Activated naive CD8-positive, alpha-beta T cell treated with anti-CD3 and anti-CD28 coated beads, Interleukin-2, amount 10 ng/mL, durations not matched to agents 7 days and 5 days (primary cell): ENCODE measurements around the gene DENND5B. TPM values are rescaled to one million over a fixed set of nuclear protein-coding genes. Genes with fewer than 3 reads are reported as not detected.

Source experiments
- ATAC-seq: fragments of 150-1000 bp; cut with Tn5 transposase; one replicate; pipeline ENCODE4 v1.10.0; 2021; ENCODE audit warnings: low read depth, moderate library complexity
- POLR2A ChIA-PET: fragments of 350-600 bp; sonication (Branson Sonifier 250); formaldehyde crosslinking; loops from one replicate; lab custom pipeline; 2021; ENCODE audit warnings: antibody characterized with exemption; lab: Charles Lee
- DNase-seq: peaks from one replicate; pipeline ENCODE4 v3.0.0; 2021
- H3K27ac Mint-ChIP-seq: one replicate; pipeline ENCODE4 v1.8.0; 2022; ENCODE audit warnings: mild to moderate bottlenecking, mixed read lengths
- H3K27me3 Mint-ChIP-seq: one replicate; pipeline ENCODE4 v1.8.0; 2022; ENCODE audit warnings: mild to moderate bottlenecking, moderate library complexity, mixed read lengths
- H3K36me3 Mint-ChIP-seq: one replicate; pipeline ENCODE4 v1.8.0; 2021; ENCODE audit warnings: mild to moderate bottlenecking, mixed read lengths
- H3K4me1 Mint-ChIP-seq: one replicate; pipeline ENCODE4 v1.8.0; 2021; ENCODE audit warnings: mixed read lengths
- H3K4me3 Mint-ChIP-seq: one replicate; pipeline ENCODE4 v1.8.0; 2022; ENCODE audit warnings: mild to moderate bottlenecking, moderate library complexity, mixed read lengths
- H3K9me3 Mint-ChIP-seq: one replicate; pipeline ENCODE4 v1.8.0; 2021; ENCODE audit warnings: mixed read lengths
- total RNA-seq, 2 experiments: library from RNA; stranded (reverse); gene quantifications; one replicate each; pipeline ENCODE4 v1.2.3, GENCODE V29; 2021

DENND5B gene
- total RNA-seq, 2 experiments from 2014 or later: 0.33 to 0.34 TPM

GRCh38 chr12:31362115-31362758 lies 228.7 kb downstream of the DENND5B start:
- peak overlapping the region; percentile 97 for H3K27ac Mint-ChIP-seq
- no peaks in the 10 kb centered on the region for H3K9me3 Mint-ChIP-seq
- peak; percentile 56 for DNase-seq
- H3K36me3 Mint-ChIP-seq: no peaks in the 10 kb centered on the region
- POLR2A ChIA-PET: interaction anchor here (0.8 to 1.9 kb wide), 6 partner anchors 10 to 291 kb away, joined by 3 to 19 read pairs (median 6); partner anchors contain the start of gene SINHCAF
- H3K4me1 Mint-ChIP-seq: peaks cover 21% of the 10 kb centered on the region
- peak; percentile 45 for ATAC-seq
- H3K4me3 Mint-ChIP-seq: peak overlapping the region; percentile 81
- peaks cover 2% of the 10 kb centered on the region for H3K27me3 Mint-ChIP-seq

GRCh38 chr12:31361730-31362114 lies 229.2 kb downstream of the DENND5B start:
- H3K27me3 Mint-ChIP-seq: peaks cover 2% of the 10 kb centered on the region
- ATAC-seq: no peak
- no peaks in the 10 kb centered on the region for H3K36me3 Mint-ChIP-seq
- no peak for DNase-seq
- H3K4me1 Mint-ChIP-seq: peaks cover 21% of the 10 kb centered on the region
- POLR2A ChIA-PET: interaction anchor here (1.1 to 1.9 kb wide), 2 partner anchors 10 to 35 kb away, joined by 3 to 19 read pairs; partner anchors contain the start of gene SINHCAF
- peak overlapping the region; percentile 97 for H3K27ac Mint-ChIP-seq
- peak overlapping the region; percentile 81 for H3K4me3 Mint-ChIP-seq
- no peaks in the 10 kb centered on the region for H3K9me3 Mint-ChIP-seq

- H3K27me3 Mint-ChIP-seq: peaks cover 3% of the 10 kb centered on the region
- no peak for DNase-seq
- no peak overlapping the region for H3K27ac Mint-ChIP-seq
- H3K4me1 Mint-ChIP-seq: no peaks in the 10 kb centered on the region
- H3K9me3 Mint-ChIP-seq: no peaks in the 10 kb centered on the region
- ATAC-seq: no peak
- H3K36me3 Mint-ChIP-seq: no peaks in the 10 kb centered on the region
- POLR2A ChIA-PET: no interaction called here
- H3K4me3 Mint-ChIP-seq: no peak overlapping the region
Observed at GRCh38 chr12:31355747-31356107, 235.2 kb downstream of the DENND5B start.

- POLR2A ChIA-PET: no interaction called here
- DNase-seq: no peak
- Mint-ChIP-seq H3K4me1 (no peaks in the 10 kb centered on the region), H3K36me3 (no peaks in the 10 kb centered on the region), H3K27me3 (peaks cover 9% of the 10 kb centered on the region), H3K9me3 (no peaks in the 10 kb centered on the region), H3K27ac (no peak overlapping the region), H3K4me3 (no peak overlapping the region)
- ATAC-seq: no peak
Observed at GRCh38 chr12:31353750-31354708, 236.9 kb downstream of the DENND5B start.

GRCh38 chr12:31346267-31346666 lies 244.7 kb downstream of the DENND5B start:
- POLR2A ChIA-PET: interaction anchor here (0.7 kb wide), 1 partner anchor 212 kb away, joined by 3 read pairs; no protein-coding TSS in a partner anchor
- no peaks in the 10 kb centered on the region for H3K4me1 Mint-ChIP-seq
- ATAC-seq: no peak
- H3K27me3 Mint-ChIP-seq: peaks cover 16% of the 10 kb centered on the region
- no peak overlapping the region for H3K27ac Mint-ChIP-seq
- H3K36me3 Mint-ChIP-seq: no peaks in the 10 kb centered on the region
- H3K4me3 Mint-ChIP-seq: no peak overlapping the region
- no peaks in the 10 kb centered on the region for H3K9me3 Mint-ChIP-seq
- no peak for DNase-seq

- DNase-seq (no peak), ATAC-seq (no peak)
- H3K9me3 Mint-ChIP-seq: no peaks in the 10 kb centered on the region
- H3K36me3 Mint-ChIP-seq: no peaks in the 10 kb centered on the region
- no peak overlapping the region for H3K4me3 Mint-ChIP-seq
- H3K27ac Mint-ChIP-seq: no peak overlapping the region
- no peaks in the 10 kb centered on the region for H3K4me1 Mint-ChIP-seq
- peaks cover 10% of the 10 kb centered on the region for H3K27me3 Mint-ChIP-seq
- POLR2A ChIA-PET: no interaction called here
Observed at GRCh38 chr12:31343139-31343538, 247.8 kb downstream of the DENND5B start.

- H3K4me1 Mint-ChIP-seq: no peaks in the 10 kb centered on the region
- H3K36me3 Mint-ChIP-seq: no peaks in the 10 kb centered on the region
- H3K9me3 Mint-ChIP-seq: no peaks in the 10 kb centered on the region
- DNase-seq: no peak
- H3K27me3 Mint-ChIP-seq: peaks cover 13% of the 10 kb centered on the region
- H3K4me3 Mint-ChIP-seq: no peak overlapping the region
- ATAC-seq: no peak
- no peak overlapping the region for H3K27ac Mint-ChIP-seq
- POLR2A ChIA-PET: interaction anchor here (0.7 kb wide), 1 partner anchor 624 kb away, joined by 4 read pairs; no protein-coding TSS in a partner anchor
Observed at GRCh38 chr12:31342286-31342685, 248.7 kb downstream of the DENND5B start.

- Mint-ChIP-seq H3K4me1 (no peaks in the 10 kb centered on the region), H3K9me3 (no peaks in the 10 kb centered on the region), H3K36me3 (no peaks in the 10 kb centered on the region), H3K27ac (no peak overlapping the region), H3K27me3 (peaks cover 10% of the 10 kb centered on the region), H3K4me3 (no peak overlapping the region)
- POLR2A ChIA-PET: no interaction called here
- DNase-seq: no peak
- no peak for ATAC-seq
Observed at GRCh38 chr12:31339831-31340622, 250.9 kb downstream of the DENND5B start.

GRCh38 chr12:31337952-31338351 lies 253.0 kb downstream of the DENND5B start:
- ATAC-seq (no peak), DNase-seq (no peak)
- Mint-ChIP-seq H3K27ac (no peak overlapping the region), H3K36me3 (no peaks in the 10 kb centered on the region), H3K4me3 (no peak overlapping the region), H3K4me1 (peaks cover 2% of the 10 kb centered on the region), H3K9me3 (no peaks in the 10 kb centered on the region), H3K27me3 (peaks cover 7% of the 10 kb centered on the region)
- POLR2A ChIA-PET: no interaction called here

Other genes starting within 250 kb of the DENND5B start
- gene ETFBKMT, start 68.6 kb upstream of the DENND5B start, total RNA-seq: 1 to 10 TPM; 1.1 to 1.6 TPM
- 1 to 10 TPM; 5.9 to 7.3 TPM for gene AMN1, start 137.9 kb upstream of the DENND5B start, total RNA-seq